Neural cell (in vitro differentiated cells): ENCODE measurements around the gene KCNK10. TPM values are rescaled to one million over a fixed set of nuclear protein-coding genes. Genes with fewer than 3 reads are reported as not detected.

ENCODE experiments used
- H2AFZ ChIP-seq: fragments of 200-600, 300-800 bp; sonication (generic), shearing (Covaris generic); 2 replicates; pipeline ENCODE4 v1.6.0; 2014; ENCODE audit warnings: low read depth, mild to moderate bottlenecking, antibody characterized with exemption, low read length, moderate library complexity
- H3F3A ChIP-seq: fragments of 200-600 bp; shearing (Covaris generic); 2 replicates; pipeline ENCODE4 v1.6.1; 2016; ENCODE audit warnings: mild to moderate bottlenecking, moderate library complexity, mixed read lengths, antibody characterized with exemption, low read length; ENCODE audit not compliant: insufficient read depth, poor library complexity, severe bottlenecking
- H3K27ac ChIP-seq: fragments of 200-600, 300-800 bp; sonication (generic), shearing (Covaris generic); 2 replicates; pipeline ENCODE4 v1.5.1; 2014; ENCODE audit warnings: mild to moderate bottlenecking, low read length, moderate library complexity
- H3K27me3 ChIP-seq: fragments of 300-800, 200-600 bp; sonication (generic), shearing (Covaris generic); 2 replicates; pipeline ENCODE4 v1.6.0; 2014; ENCODE audit warnings: mild to moderate bottlenecking, low read depth, low read length, moderate library complexity; ENCODE audit not compliant: insufficient read depth
- H3K36me3 ChIP-seq: fragments of 300-800, 200-600 bp; sonication (generic), shearing (Covaris generic); 2 replicates; pipeline ENCODE4 v1.5.1; 2014; ENCODE audit warnings: mild to moderate bottlenecking, antibody characterized with exemption, low read length, moderate library complexity; ENCODE audit not compliant: insufficient read depth
- H3K4me2 ChIP-seq: fragments of 300-800, 200-600 bp; sonication (generic), shearing (Covaris generic); 2 replicates; pipeline ENCODE4 v1.6.0; 2014; ENCODE audit warnings: mild to moderate bottlenecking, low read length
- H3K4me3 ChIP-seq: fragments of 300-800, 200-600 bp; sonication (generic), shearing (Covaris generic); 2 replicates; pipeline ENCODE4 v1.5.1; 2014; ENCODE audit warnings: mild to moderate bottlenecking, low read length, moderate library complexity
- H3K79me2 ChIP-seq: fragments of 200-600 bp; shearing (Covaris generic); replicated peaks from 2 replicates; pipeline ENCODE4 v1.6.0; 2014; ENCODE audit warnings: mild to moderate bottlenecking, low read length, moderate library complexity; ENCODE audit not compliant: insufficient read depth
- H3K9ac ChIP-seq: fragments of 300-800, 200-600 bp; sonication (generic), shearing (Covaris generic); 2 replicates; pipeline ENCODE4 v1.6.1; 2016; ENCODE audit warnings: mild to moderate bottlenecking, low read length, mixed read lengths
- H3K9me2 ChIP-seq: fragments of 200-600 bp; shearing (Covaris generic); 2 replicates; pipeline ENCODE4 v1.6.1; 2016; ENCODE audit warnings: mild to moderate bottlenecking, low read length, mixed read lengths; ENCODE audit not compliant: insufficient read depth
- H3K9me3 ChIP-seq: fragments of 200-600, 300-800 bp; sonication (generic), shearing (Covaris generic); 2 replicates; pipeline ENCODE4 v1.6.1; 2016; ENCODE audit warnings: mild to moderate bottlenecking, mixed run types, low read length, moderate library complexity, mixed read lengths
- H4K20me1 ChIP-seq: fragments of 200-600 bp; shearing (Covaris generic); 2 replicates; pipeline ENCODE4 v1.6.1; 2016; ENCODE audit warnings: mild to moderate bottlenecking, mixed run types; ENCODE audit not compliant: insufficient read depth
- CTCF ChIP-seq: fragments of 450-650 bp; IDR thresholded peaks from 2 replicates; pipeline ENCODE4 v1.5.1; 2014; ENCODE audit warnings: antibody characterized with exemption, mild to moderate bottlenecking, moderate library complexity; ENCODE audit not compliant: poor library complexity, severe bottlenecking
- EP300 ChIP-seq: fragments of 450-650 bp; conservative IDR thresholded peaks from 2 replicates; pipeline ENCODE4 v1.6.1; 2014; ENCODE audit warnings: antibody characterized with exemption, mild to moderate bottlenecking, moderate library complexity; ENCODE audit not compliant: poor library complexity, severe bottlenecking
- EZH2 ChIP-seq: fragments of 200-600, 300-800 bp; shearing (Covaris generic), sonication (generic); IDR thresholded peaks from 2 replicates; pipeline ENCODE4 v1.6.1; 2014; ENCODE audit warnings: antibody characterized with exemption, low read length, borderline replicate concordance, mild to moderate bottlenecking; ENCODE audit not compliant: insufficient read depth, poor library complexity, severe bottlenecking
- MXI1 ChIP-seq: fragments of 450-650 bp; conservative IDR thresholded peaks from 2 replicates; pipeline ENCODE4 v1.6.1; 2014; ENCODE audit warnings: antibody characterized with exemption, mild to moderate bottlenecking; ENCODE audit not compliant: poor library complexity, severe bottlenecking
- POLR2AphosphoS5 ChIP-seq: IDR thresholded peaks from 2 replicates; pipeline ENCODE4 v1.6.1; 2012
- RAD21 ChIP-seq: fragments of 450-650 bp; conservative IDR thresholded peaks from 2 replicates; pipeline ENCODE4 v1.6.1; 2014; ENCODE audit warnings: antibody characterized with exemption, mild to moderate bottlenecking, moderate library complexity
- REST ChIP-seq: IDR thresholded peaks from 2 replicates; pipeline ENCODE4 v1.6.1; 2012; ENCODE audit warnings: borderline replicate concordance
- SMC3 ChIP-seq: fragments of 450-650 bp; conservative IDR thresholded peaks from 2 replicates; pipeline ENCODE4 v1.6.1; 2014; ENCODE audit warnings: antibody characterized with exemption, mild to moderate bottlenecking, moderate library complexity; ENCODE audit not compliant: poor library complexity
- TAF1 ChIP-seq: IDR thresholded peaks from 2 replicates; pipeline ENCODE4 v1.6.1; 2012; ENCODE audit warnings: low read depth
- polyA plus RNA-seq: library from polyadenylated mRNA; depleted of rRNA; stranded (reverse); fragments of >200 nt; gene quantifications from 2 replicates; pipeline ENCODE4 v1.2.3, GENCODE V29; 2014

The KCNK10 gene
- polyA plus RNA-seq, 1 donor from 2014 or later: 6.9 TPM

GRCh38 chr14:88289234-88289633, 33.8 kb downstream of the KCNK10 start:
- Histone ChIP-seq H4K20me1 (no peaks in the 10 kb centered on the region), H3K79me2 (peaks cover under 1% of the 10 kb centered on the region), H3K27me3 (no peaks in the 10 kb centered on the region), H3K27ac (no peak overlapping the region), H3K4me3 (no peak overlapping the region), H3K4me2 (no peak overlapping the region), H3F3A (no peaks in the 10 kb centered on the region), H3K9me2 (no peaks in the 10 kb centered on the region), H2AFZ (no peak overlapping the region), H3K9me3 (no peaks in the 10 kb centered on the region), H3K36me3 (no peaks in the 10 kb centered on the region), H3K9ac (no peak overlapping the region)
- TF ChIP-seq EZH2 (no peak), MXI1 (no peak), EP300 (no peak), TAF1 (no peak), REST (no peak), CTCF (no peak), RAD21 (no peak), SMC3 (no peak)

- Histone ChIP-seq H3K79me2 (no peaks in the 10 kb centered on the region), H3K27me3 (no peaks in the 10 kb centered on the region), H3K36me3 (no peaks in the 10 kb centered on the region), H3K9ac (no peak overlapping the region), H3K27ac (no peak overlapping the region), H4K20me1 (no peaks in the 10 kb centered on the region), H3K9me2 (no peaks in the 10 kb centered on the region), H3K4me2 (no peak overlapping the region), H3K4me3 (no peak overlapping the region), H3F3A (no peaks in the 10 kb centered on the region), H3K9me3 (no peaks in the 10 kb centered on the region), H2AFZ (no peak overlapping the region)
- no peak for TF ChIP-seq CTCF
- no peak for TF ChIP-seq TAF1
- no peak for TF ChIP-seq RAD21
- TF ChIP-seq SMC3: no peak
- TF ChIP-seq REST: no peak
- no peak for TF ChIP-seq EZH2
- TF ChIP-seq POLR2AphosphoS5: no peak
- no peak for TF ChIP-seq MXI1
- TF ChIP-seq EP300: no peak
Observed at GRCh38 chr14:88286309-88286708, 36.8 kb downstream of the KCNK10 start.
